ENCODE results near the gene S100B. TPM values are rescaled to one million over a fixed set of nuclear protein-coding genes. Genes with fewer than 3 reads are reported as not detected.

The S100B gene
- total and polyA plus RNA-seq, 2 of the 8 experiments (the other 6 are each of a cell fraction or from before 2014, with no cell fraction given), result 0.36 to 0.69 TPM

DNA sequence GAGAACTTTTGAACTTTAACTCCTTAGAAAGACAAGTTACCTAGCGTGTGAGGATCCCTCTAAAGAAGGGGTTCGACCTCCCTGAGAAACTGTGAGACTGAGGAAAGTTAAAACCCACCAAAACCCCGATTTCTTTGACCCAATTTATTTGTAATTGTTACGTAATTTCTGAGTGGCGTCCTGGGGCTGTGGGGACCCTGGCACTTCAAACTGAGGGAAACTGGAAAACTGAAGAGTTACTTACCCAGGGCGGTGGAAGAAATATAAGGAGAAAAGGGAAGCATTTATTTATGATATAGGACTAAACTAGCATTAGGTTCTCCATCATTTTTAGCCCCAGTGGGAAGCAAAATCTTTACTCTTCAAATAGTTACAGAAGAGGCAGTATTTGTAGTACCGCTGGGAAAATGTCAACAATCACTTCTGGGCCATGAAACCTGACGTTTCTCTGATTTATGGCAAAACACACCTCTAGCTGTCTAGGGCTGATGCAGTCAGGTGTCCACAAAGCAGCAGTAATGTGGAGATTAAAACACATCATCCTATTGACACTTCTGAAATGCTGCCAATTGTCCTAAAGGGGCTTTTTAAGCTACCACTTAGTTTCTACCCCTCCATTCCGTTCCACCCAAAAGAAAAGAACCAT, 430 bp downstream of the S100B start:
- H3K79me2 ChIP-seq (ENCODE audit: control insufficient read depth in 1 of 2, insufficient read depth in 2 of 2, low read length in 2 of 2), result no peaks in the 10 kb centered on the region
- H3K23me2 ChIP-seq (ENCODE audit: low read depth, low read length), result no peaks in the 10 kb centered on the region
- H3K27me3 ChIP-seq (replicated peaks in 1 of 4; ENCODE audit: control insufficient read depth in 3 of 4, extremely low read depth in 1 of 4, insufficient read depth in 3 of 4, low read length in 3 of 4), result no peaks in the 10 kb centered on the region
- no peak overlapping the region for H4K91ac ChIP-seq (replicated peaks; ENCODE audit: insufficient read length, low read length)
- H2BK12ac ChIP-seq (ENCODE audit: low read depth, low read length), result no peak overlapping the region
- no peak overlapping the region for H2BK20ac ChIP-seq (ENCODE audit: low read length)
- no peaks in the 10 kb centered on the region for H3K9me3 ChIP-seq (ENCODE audit: insufficient read depth in 2 of 2, low read depth in 1 of 2, low read length in 1 of 2)
- peaks cover 3 to 11% (median 4%) of the 10 kb centered on the region in 4 experiments; a peak in 4 of 7 replicates for H3K4me1 ChIP-seq (replicated peaks in 1 of 4; ENCODE audit: control insufficient read depth in 3 of 4, insufficient read depth in 4 of 4, low read length in 3 of 4)
- 71% methylated on average over 9 of the region's 9 CpGs; no CpG with 5 or more reads in 1 of the 2 experiments for WGBS, 2 experiments (ENCODE audit: extremely low coverage in 1 of 2, insufficient coverage in 1 of 2, insufficient read length in 1 of 2, insufficient replicate concordance in 2 of 2, low coverage in 1 of 2, low lambda C conversion rate in 2 of 2, missing lambda C conversion rate in 1 of 2)
- FAIRE-seq (no peak), DNase-seq (ENCODE audit: low read depth in 1 of 2, low spot score in 2 of 2) (no peak)
- H3K36me3 ChIP-seq (ENCODE audit: control insufficient read depth in 2 of 4, insufficient read depth in 4 of 4, low read length in 3 of 4), result no peaks in the 10 kb centered on the region
- no peak overlapping the region for H2BK15ac ChIP-seq (ENCODE audit: low read length)
- no peak overlapping the region for H3K4me3 ChIP-seq (ENCODE audit: extremely low read depth in 1 of 4, insufficient read depth in 2 of 4, low read depth in 3 of 4, low read length in 4 of 4)
- H3K18ac ChIP-seq (ENCODE audit: extremely low read depth, low read length), result no peak overlapping the region
- H3K79me1 ChIP-seq (ENCODE audit: low read depth, low read length), result no peaks in the 10 kb centered on the region
- H4K8ac ChIP-seq (ENCODE audit: extremely low read depth, insufficient read depth, low read length), result no peak overlapping the region
- H3K27ac ChIP-seq (ENCODE audit: low read depth, low read length), result no peak overlapping the region
- H2AK5ac ChIP-seq (ENCODE audit: low read depth, low read length), result no peak overlapping the region
- CTCF ChIA-PET (ENCODE audit: partially characterized antibody), result interaction anchor here (1.6 kb wide), 1 partner anchor 16 kb away, joined by 4 read pairs; no protein-coding TSS in a partner anchor
- no peak overlapping the region for H2BK120ac ChIP-seq (replicated peaks; ENCODE audit: low read depth, low read length)
- POLR2A ChIA-PET (ENCODE audit: partially characterized antibody), result no interaction called here
- H3K23ac ChIP-seq (ENCODE audit: insufficient read length), result no peak overlapping the region
- H3K4me2 ChIP-seq (ENCODE audit: insufficient read depth in 1 of 2, low read depth in 2 of 2, low read length in 2 of 2), result no peak overlapping the region
- H3K56ac ChIP-seq (replicated peaks; ENCODE audit: insufficient read length, low read depth, low read length), result no peak overlapping the region
- H2BK5ac ChIP-seq (ENCODE audit: low read depth, low read length), result no peak overlapping the region
- H4K5ac ChIP-seq (ENCODE audit: insufficient read length, low read depth, low read length), result no peak overlapping the region
- H2AFZ ChIP-seq (ENCODE audit: low read length), result peak overlapping the region; percentile 70; the same call in 1 of the 2 replicates
- H3K14ac ChIP-seq (ENCODE audit: insufficient read length), result no peak overlapping the region
- no peaks in the 10 kb centered on the region for H4K20me1 ChIP-seq (replicated peaks in 1 of 2; ENCODE audit: control insufficient read depth in 1 of 2, insufficient read depth in 2 of 2, low read length in 2 of 2)
- H3K4ac ChIP-seq (replicated peaks; ENCODE audit: insufficient read length, low read depth, low read length), result peak overlapping the region; percentile 53
- H3K9ac ChIP-seq (replicated peaks in 1 of 4; ENCODE audit: extremely low read depth in 1 of 4, low read depth in 3 of 4, low read length in 3 of 4), result no peak overlapping the region
- no peak for TF ChIP-seq FOSL1 (IDR thresholded peaks at IDR 0.05; ENCODE audit: insufficient read depth, low read depth, low read length)
- TF ChIP-seq SP1 (IDR thresholded peaks at IDR 0.05; ENCODE audit: low read depth, low read length), result no peak
- TF ChIP-seq, protein P1, sequence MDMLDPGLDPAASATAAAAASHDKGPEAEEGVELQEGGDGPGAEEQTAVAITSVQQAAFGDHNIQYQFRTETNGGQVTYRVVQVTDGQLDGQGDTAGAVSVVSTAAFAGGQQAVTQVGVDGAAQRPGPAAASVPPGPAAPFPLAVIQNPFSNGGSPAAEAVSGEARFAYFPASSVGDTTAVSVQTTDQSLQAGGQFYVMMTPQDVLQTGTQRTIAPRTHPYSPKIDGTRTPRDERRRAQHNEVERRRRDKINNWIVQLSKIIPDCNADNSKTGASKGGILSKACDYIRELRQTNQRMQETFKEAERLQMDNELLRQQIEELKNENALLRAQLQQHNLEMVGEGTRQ (IDR thresholded peaks at IDR 0.05; ENCODE audit: low read length), result no peak
- TF ChIP-seq CTBP2 (IDR thresholded peaks at IDR 0.05; ENCODE audit: borderline replicate concordance, insufficient read depth, insufficient read length, low read length), result no peak
- no peak for TF ChIP-seq CHD2 (IDR thresholded peaks at IDR 0.05; ENCODE audit: low read length)
- no peak for TF ChIP-seq EZH2 (IDR thresholded peaks at IDR 0.05; ENCODE audit: low read depth, low read length, severe bottlenecking)
- no peak for TF ChIP-seq RNF2 (IDR thresholded peaks at IDR 0.05; ENCODE audit: borderline replicate concordance, low read depth, low read length, missing control alignments, poor library complexity, severe bottlenecking)
- no peak for TF ChIP-seq CREB1 (IDR thresholded peaks at IDR 0.05)
- no peak for TF ChIP-seq ASH2L (IDR thresholded peaks at IDR 0.05; ENCODE audit: low read length)
- TF ChIP-seq TBP (IDR thresholded peaks at IDR 0.05; ENCODE audit: low read depth, low read length), result no peak
- TF ChIP-seq, protein P2, sequence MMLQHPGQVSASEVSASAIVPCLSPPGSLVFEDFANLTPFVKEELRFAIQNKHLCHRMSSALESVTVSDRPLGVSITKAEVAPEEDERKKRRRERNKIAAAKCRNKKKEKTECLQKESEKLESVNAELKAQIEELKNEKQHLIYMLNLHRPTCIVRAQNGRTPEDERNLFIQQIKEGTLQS (IDR thresholded peaks at IDR 0.05; ENCODE audit: insufficient read depth, low read depth, low read length), result no peak
- TF ChIP-seq JUN (IDR thresholded peaks at IDR 0.05; ENCODE audit: low read depth, low read length), result no peak

All from H1 (cell line).